ENCODE results near the gene SLC25A23.

- no peak for TF ChIP-seq SP2 (IDR thresholded peaks at IDR 0.05; ENCODE audit: low read length)
- TF ChIP-seq POLR2A (IDR thresholded peaks at IDR 0.05; ENCODE audit: control extremely low read depth in 1 of 2, low read depth in 2 of 2, low read length in 2 of 2) = no peak
- no peak for TF ChIP-seq YY1 (IDR thresholded peaks at IDR 0.05; ENCODE audit: low read depth, low read length)
- TF ChIP-seq CHD2 (IDR thresholded peaks at IDR 0.05; ENCODE audit: low read length) = no peak
- TF ChIP-seq SP1 (IDR thresholded peaks at IDR 0.05; ENCODE audit: low read depth, low read length) = no peak
- TF ChIP-seq SRF (IDR thresholded peaks at IDR 0.05; ENCODE audit: low read depth, low read length) = no peak
- no peak for TF ChIP-seq CTCF (IDR thresholded peaks at IDR 0.05; ENCODE audit: control extremely low read depth in 1 of 3, insufficient read depth in 1 of 3, low read depth in 1 of 3, low read length in 3 of 3)
- TF ChIP-seq EZH2 (IDR thresholded peaks at IDR 0.05; ENCODE audit: low read depth, low read length, severe bottlenecking) = no peak
- no peak for TF ChIP-seq NRF1 (IDR thresholded peaks at IDR 0.05; ENCODE audit: low read depth, low read length)
- no peak for TF ChIP-seq POLR2AphosphoS5 (IDR thresholded peaks at IDR 0.05; ENCODE audit: low read depth, low read length)
Observed at GRCh38 chr19:6439743-6440142, 19.8 kb downstream of the SLC25A23 start.
